HUES6 (cell line): ENCODE measurements around the gene COL20A1.
"Not testable (repeated sequence)": the region's sequence is repeated elsewhere in the genome, so short reads cannot be mapped to it uniquely, and the experiment has no call there.

Experiments
- H3K27ac ChIP-seq: 2 replicates; pipeline ENCODE4 v1.7.0; 2013; ENCODE audit warnings: low read depth, mild to moderate bottlenecking, low read length, inconsistent platforms
- H3K27me3 ChIP-seq: 2 replicates; pipeline ENCODE4 v1.6.1; 2013; ENCODE audit warnings: low read length; ENCODE audit not compliant: control insufficient read depth, insufficient read depth
- H3K36me3 ChIP-seq: 2 replicates; pipeline ENCODE4 v1.6.1; 2013; ENCODE audit warnings: low read length; ENCODE audit not compliant: control insufficient read depth, insufficient read depth
- H3K4me1 ChIP-seq: 2 replicates; pipeline ENCODE4 v1.6.1; 2013; ENCODE audit warnings: low read length; ENCODE audit not compliant: control insufficient read depth, insufficient read depth
- H3K4me3 ChIP-seq: 2 replicates; pipeline ENCODE4 v1.5.1; 2013; ENCODE audit warnings: low read depth, low read length
- H3K9ac ChIP-seq: one replicate; pipeline ENCODE4 v1.6.1; 2013; ENCODE audit warnings: mild to moderate bottlenecking, low read length
- H3K9me3 ChIP-seq: 2 replicates; pipeline ENCODE4 v1.6.1; 2013; ENCODE audit warnings: low read depth, low read length; ENCODE audit not compliant: control insufficient read depth, insufficient read depth

The COL20A1 gene

DNA sequence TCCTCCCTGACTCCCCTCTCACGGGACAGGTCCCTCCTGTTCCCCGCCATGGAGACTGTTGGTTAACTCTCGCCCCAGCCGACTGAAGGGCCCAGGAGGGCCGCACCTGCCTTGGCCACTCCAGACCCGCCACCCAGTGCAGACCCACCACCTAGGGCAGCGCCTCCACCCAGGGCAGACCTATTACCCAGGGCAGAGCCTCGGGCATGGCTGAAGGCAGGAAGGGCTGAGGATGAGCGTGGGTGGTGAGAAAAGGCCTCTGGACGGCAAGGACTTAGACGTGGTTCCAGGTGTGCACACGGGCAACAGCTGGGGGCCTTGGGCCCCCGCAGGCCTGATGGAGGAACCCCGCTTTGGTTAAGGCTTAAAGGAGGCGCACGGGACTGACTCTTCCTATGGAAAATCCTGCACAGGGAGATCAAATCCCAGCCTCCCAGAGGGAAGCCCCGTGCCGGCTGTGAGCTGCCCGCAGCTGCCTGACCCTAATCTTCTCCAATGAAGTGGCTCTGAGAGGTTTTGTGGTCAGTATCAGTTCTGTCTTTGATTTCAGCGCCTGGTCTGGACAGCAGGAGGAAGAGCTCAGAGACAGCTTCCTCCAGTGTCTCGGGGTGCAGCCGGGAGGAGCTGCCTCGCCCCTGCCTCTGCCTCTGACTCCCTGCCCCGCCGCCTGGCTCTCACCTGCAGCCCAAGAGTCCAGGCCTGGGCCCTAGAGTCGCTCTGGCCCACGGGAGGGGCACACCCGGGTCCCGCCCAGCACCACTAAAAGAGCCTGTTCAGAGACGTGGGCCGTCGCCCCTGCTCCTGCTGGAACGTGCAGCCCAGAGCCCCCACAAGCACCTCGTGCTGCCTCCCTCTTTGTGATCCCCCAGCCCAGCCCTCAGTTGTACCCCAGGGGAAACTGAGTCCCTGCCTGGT lies 80.2 kb downstream of the COL20A1 start:
- Histone ChIP-seq H3K9ac (no peak overlapping the region), H3K36me3 (no peaks in the 10 kb centered on the region), H3K27ac (no peak overlapping the region), H3K4me3 (no peak overlapping the region), H3K4me1 (peaks cover 10% of the 10 kb centered on the region), H3K9me3 (no peaks in the 10 kb centered on the region), H3K27me3 (no peaks in the 10 kb centered on the region)

DNA sequence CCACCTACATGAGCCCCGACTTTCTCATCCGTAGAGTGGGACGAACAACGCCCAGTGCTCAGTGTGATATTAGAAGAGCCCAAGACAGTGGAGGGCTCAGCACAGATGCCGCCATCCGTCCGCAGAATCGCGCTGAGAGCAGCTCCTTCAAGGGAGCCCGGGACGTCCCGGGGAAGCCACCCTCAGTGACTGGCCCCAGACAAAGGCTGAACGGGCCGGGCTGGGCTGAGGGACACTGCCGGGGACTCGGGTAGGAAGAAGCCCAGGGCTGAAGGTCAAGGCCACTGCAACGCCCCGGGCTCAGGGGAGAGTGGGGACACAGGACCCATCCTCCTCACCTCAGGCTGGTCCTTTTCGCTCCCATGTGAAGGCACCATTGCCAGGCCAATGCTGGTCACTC lies 81.0 kb downstream of the COL20A1 start:
- Histone ChIP-seq H3K27ac (no peak overlapping the region), H3K9me3 (no peaks in the 10 kb centered on the region), H3K36me3 (no peaks in the 10 kb centered on the region), H3K9ac (no peak overlapping the region), H3K4me1 (peaks cover 10% of the 10 kb centered on the region), H3K4me3 (no peak overlapping the region), H3K27me3 (no peaks in the 10 kb centered on the region)

DNA sequence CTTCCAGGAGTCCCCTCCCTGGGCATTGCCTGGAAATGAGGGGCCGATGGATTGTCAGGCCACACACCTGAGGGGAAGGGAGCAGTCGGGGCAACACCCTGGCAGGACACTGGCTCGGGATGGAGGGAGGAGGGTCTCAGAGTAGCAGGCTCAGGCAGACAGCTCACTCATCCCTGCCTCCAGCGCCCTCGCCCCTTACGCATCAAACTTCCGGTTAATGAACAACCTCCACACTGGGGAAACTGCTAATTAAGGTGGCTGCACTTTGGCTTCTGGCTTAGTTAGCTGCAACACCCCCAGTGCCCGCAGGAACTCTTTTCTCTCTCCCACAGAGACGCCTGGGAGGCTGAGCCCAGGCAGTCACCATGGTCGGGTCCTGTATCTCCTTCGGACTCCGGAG lies 81.5 kb downstream of the COL20A1 start:
- Histone ChIP-seq H3K4me3 (no peak overlapping the region), H3K36me3 (no peaks in the 10 kb centered on the region), H3K27me3 (no peaks in the 10 kb centered on the region), H3K4me1 (peaks cover 10% of the 10 kb centered on the region), H3K9me3 (no peaks in the 10 kb centered on the region), H3K9ac (no peak overlapping the region), H3K27ac (no peak overlapping the region)

DNA sequence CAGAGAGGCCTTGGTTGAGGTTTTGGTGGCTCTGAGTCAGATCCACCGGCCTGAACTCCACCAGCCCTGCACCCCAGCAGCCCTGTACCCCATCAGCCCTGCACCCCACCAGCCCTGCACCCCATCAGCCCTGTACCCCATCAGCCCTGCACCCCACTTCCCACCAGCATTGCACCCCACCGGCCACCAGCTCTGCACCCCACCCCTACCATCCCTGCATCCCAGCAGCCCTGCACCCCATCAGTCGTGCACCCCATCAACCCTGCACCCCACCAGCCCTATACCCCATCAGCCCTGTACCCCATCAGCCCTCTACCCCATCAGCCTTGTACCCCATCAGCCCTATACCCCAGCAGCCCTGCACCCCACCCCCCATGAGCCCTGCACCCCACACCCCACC lies 82.5 kb downstream of the COL20A1 start:
- H3K27ac ChIP-seq = no peak overlapping the region
- peaks cover 10% of the 10 kb centered on the region for H3K4me1 ChIP-seq
- H3K9ac ChIP-seq = no peak overlapping the region
- H3K4me3 ChIP-seq = no peak overlapping the region
- no peaks in the 10 kb centered on the region for H3K9me3 ChIP-seq
- H3K27me3 ChIP-seq = no peaks in the 10 kb centered on the region
- no peaks in the 10 kb centered on the region for H3K36me3 ChIP-seq

DNA sequence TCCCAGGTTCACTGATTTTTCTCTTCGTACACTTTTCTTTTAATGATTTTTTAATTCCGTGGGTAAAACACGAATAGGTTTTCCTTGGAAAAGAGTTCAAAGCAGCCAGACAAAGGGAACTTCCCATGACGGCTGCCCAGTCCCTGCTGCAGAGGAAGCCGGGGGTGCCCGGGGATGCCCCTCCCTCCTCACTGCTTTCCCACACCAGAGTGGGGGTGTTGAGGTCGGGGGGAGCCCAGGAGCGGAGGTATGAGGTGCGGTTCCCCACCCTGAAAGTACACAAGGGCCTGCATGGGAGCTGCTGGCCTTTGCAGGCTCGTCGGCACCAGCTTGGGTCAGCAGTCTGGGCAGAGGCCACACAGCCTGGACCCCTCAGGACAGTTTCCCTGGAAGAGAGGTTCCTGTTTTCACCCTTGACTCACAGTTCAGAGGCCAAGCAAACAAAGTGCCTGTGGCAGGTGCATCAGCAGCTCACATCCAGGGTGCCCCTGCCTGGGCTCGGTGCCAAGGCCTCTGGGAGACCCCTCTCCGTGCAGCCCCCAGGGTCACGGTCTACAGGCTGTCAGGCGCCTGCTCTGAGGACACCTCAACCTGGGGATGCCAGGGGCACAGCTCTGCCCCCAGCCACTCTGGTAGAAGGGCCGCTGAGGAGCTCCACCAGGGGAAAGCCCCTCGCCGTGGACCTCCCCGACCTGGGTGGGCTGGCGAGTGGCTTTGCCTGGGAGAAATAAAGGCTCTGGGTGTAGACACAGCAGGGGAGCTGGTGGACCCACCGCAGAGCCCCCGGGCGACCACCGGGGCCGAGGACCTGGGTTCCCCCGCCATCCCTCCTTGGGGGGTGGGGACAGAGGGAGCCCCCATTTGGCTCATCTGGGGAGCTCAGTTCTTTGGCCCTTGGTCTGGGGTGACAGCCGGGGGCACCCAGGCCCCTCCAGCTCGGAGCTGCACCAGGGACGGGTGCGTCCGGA lies 83.6 kb downstream of the COL20A1 start:
- H3K9ac ChIP-seq = no peak overlapping the region
- H3K4me3 ChIP-seq = no peak overlapping the region
- no peaks in the 10 kb centered on the region for H3K27me3 ChIP-seq
- H3K36me3 ChIP-seq = no peaks in the 10 kb centered on the region
- H3K4me1 ChIP-seq = peaks cover 10% of the 10 kb centered on the region
- no peak overlapping the region for H3K27ac ChIP-seq
- no peaks in the 10 kb centered on the region for H3K9me3 ChIP-seq

DNA sequence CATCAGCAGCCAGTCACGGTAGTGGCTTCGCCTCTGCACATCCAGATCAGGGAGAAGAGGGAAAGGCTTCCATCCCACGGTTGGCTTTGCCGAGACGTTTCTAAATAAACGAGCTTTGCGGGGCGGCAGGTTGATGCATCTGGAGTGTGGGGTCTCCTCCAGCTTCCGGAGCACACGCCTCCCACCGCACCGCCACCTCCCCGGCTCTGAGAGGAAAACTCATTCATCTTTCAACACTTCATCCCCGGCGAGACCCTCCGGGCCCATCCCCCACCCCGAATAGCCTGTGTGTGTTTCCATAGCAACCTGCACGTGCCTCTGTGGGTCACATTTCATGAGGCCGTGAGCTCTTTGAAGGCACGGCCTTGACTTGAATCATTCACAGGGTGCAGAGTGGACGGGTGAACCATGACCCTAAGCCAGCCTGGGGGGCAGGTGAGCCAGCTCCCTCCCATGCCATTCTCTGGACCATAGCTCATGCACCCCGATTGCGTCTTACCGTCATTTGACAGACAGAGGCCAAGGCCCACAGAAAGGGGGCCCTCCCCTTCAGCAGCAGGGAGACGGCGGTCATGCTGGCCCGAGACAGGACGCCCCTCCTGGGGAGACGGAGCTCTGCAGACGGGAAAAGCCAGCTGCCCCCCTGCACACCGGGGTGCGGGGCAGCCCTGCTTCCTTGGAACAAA lies 84.4 kb downstream of the COL20A1 start:
- Histone ChIP-seq H3K27ac (no peak overlapping the region), H3K4me1 (peaks cover 10% of the 10 kb centered on the region), H3K36me3 (no peaks in the 10 kb centered on the region), H3K4me3 (no peak overlapping the region), H3K27me3 (no peaks in the 10 kb centered on the region), H3K9me3 (no peaks in the 10 kb centered on the region), H3K9ac (no peak overlapping the region)

DNA sequence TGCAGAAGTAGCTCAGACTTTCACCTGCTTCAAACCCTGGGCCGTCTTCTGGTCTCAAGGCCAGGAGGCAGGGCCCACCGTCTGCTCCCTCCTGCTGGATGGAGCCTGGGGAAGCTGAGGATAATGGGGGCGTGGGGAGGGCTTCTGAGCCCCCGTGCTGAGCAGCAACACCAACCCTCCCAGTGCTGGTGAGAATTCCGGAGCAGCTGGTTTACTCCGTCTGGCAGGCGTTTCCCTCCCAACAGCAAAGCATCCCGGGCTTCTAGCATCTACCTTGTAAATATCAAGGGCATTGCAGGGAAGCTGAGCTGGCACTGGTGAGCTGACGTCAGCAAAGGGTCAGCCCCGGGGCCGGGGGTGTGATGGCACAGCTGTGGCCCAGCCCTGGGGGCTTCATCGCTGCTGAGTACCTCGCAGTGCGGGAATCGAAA lies 85.0 kb downstream of the COL20A1 start:
- no peak overlapping the region for H3K4me3 ChIP-seq
- H3K9me3 ChIP-seq = no peaks in the 10 kb centered on the region
- H3K27me3 ChIP-seq = no peaks in the 10 kb centered on the region
- H3K4me1 ChIP-seq = peaks cover 10% of the 10 kb centered on the region
- H3K27ac ChIP-seq = no peak overlapping the region
- H3K9ac ChIP-seq = no peak overlapping the region
- no peaks in the 10 kb centered on the region for H3K36me3 ChIP-seq

DNA sequence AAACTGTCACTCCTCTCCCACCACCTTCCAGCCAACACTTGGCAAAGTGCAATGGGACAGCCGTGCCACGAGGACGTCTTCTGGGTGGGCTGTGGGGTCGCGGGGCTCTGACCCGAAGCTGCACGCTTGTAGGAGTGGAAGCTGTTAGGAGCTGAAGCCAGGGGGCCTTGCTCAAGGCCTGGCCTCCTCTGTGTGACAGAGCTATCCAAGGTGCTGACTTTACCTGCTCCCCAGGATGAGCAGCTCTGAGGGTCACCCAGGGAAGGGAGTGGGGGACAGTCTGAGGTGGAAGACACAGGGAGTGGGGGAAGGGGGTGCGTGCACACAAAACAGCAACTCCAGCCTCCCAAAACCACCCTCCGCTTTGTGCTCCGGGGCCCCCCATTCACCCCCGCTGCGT lies 85.6 kb downstream of the COL20A1 start:
- H3K27me3 ChIP-seq = no peaks in the 10 kb centered on the region
- no peaks in the 10 kb centered on the region for H3K36me3 ChIP-seq
- H3K4me3 ChIP-seq = no peak overlapping the region
- H3K9ac ChIP-seq = no peak overlapping the region
- peaks cover 10% of the 10 kb centered on the region for H3K4me1 ChIP-seq
- no peak overlapping the region for H3K27ac ChIP-seq
- H3K9me3 ChIP-seq = no peaks in the 10 kb centered on the region

DNA sequence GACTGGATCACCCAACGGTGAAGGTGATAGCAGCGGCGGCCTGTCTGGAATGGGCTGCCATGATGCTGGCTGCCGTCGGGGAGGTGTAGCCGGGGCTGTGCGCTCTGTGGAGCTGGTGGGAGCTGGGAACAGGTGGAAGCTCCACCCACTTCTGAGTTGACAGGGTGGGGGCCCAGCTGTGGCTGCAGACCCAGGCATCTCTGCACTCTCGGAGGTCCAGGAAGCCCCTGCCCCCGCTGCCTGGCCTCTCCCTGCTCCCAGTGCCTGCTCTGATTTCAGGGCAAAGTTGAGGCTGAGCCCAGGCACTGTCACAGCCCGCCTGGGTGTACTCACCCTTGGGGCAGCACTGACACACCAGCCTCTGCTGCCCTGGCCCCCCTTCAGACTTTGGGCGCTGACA lies 86.3 kb downstream of the COL20A1 start:
- H3K9me3 ChIP-seq = no peaks in the 10 kb centered on the region
- H3K27me3 ChIP-seq = no peaks in the 10 kb centered on the region
- no peak overlapping the region for H3K27ac ChIP-seq
- no peak overlapping the region for H3K9ac ChIP-seq
- H3K36me3 ChIP-seq = no peaks in the 10 kb centered on the region
- H3K4me1 ChIP-seq = peaks cover 10% of the 10 kb centered on the region
- no peak overlapping the region for H3K4me3 ChIP-seq

DNA sequence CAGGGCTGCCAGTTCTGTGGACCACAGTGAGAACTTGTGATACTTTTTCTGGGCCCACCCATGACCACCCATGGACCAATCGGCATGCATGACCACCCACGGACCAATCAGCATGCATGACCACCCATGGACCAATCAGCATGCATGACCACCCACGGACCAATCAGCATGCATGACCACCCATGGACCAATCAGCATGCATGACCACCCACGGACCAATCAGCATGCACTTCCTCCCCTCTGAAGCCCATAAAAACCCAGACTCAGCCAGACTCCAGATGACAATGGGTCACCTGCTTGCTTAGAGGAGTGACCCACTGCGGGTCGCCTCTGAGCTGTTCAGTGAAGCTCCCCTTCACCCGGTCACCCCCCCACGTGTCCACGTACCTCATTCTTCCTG lies 86.9 kb downstream of the COL20A1 start:
- not testable (repeated sequence) for H3K27me3 ChIP-seq, H3K4me3 ChIP-seq, H3K9me3 ChIP-seq, H3K4me1 ChIP-seq, H3K9ac ChIP-seq, H3K36me3 ChIP-seq, H3K27ac ChIP-seq
